GM12878 (cell line): ENCODE measurements around the gene FAM170B.

Experiments
- CBFB ChIP-seq: IDR thresholded peaks from 2 replicates; pipeline ENCODE4 v1.6.1; 2016; ENCODE audit warnings: antibody characterized with exemption, low read depth
- CTCF ChIP-seq, 3 experiments: IDR thresholded peaks in 2 of 3; conservative IDR thresholded peaks in 1 of 3; 2 replicates each; pipeline ENCODE4 v1.5.1; 2011; ENCODE audit warnings: low read depth in 3 of 3, low read length in 3 of 3, mild to moderate bottlenecking in 3 of 3, control low read depth in 2 of 3, moderate library complexity in 2 of 3, inconsistent platforms in 1 of 3, mixed read lengths in 1 of 3; ENCODE audit not compliant: control insufficient read depth in 2 of 3, insufficient read depth in 1 of 3; ENCODE audit errors: extremely low read depth in 1 of 3
- CUX1 ChIP-seq: IDR thresholded peaks from 2 replicates; pipeline ENCODE4 v1.6.1; 2012; ENCODE audit warnings: improper control_type of control experiment, low read depth, low read length; ENCODE audit not compliant: insufficient replicate concordance
- SIN3A ChIP-seq: IDR thresholded peaks from 2 replicates; pipeline ENCODE4 v1.6.1; 2012; ENCODE audit warnings: low read depth, low read length, improper control_type of control experiment
- SP1 ChIP-seq: IDR thresholded peaks from one replicate; pipeline ENCODE4 v1.6.1; 2011; ENCODE audit warnings: low read depth, low read length
- SUZ12 ChIP-seq: fragments of 200-600 bp; sonication (generic); IDR thresholded peaks from one replicate; pipeline ENCODE4 v1.6.1; 2018; ENCODE audit warnings: antibody characterized with exemption, mild to moderate bottlenecking; ENCODE audit not compliant: unreplicated experiment
- YY1 ChIP-seq: IDR thresholded peaks from 2 replicates; pipeline ENCODE4 v1.6.1; 2011; ENCODE audit warnings: low read depth, mild to moderate bottlenecking, low read length

- no peak for TF ChIP-seq CUX1
- TF ChIP-seq CTCF (IDR thresholded peaks at IDR 0.05 in 2 of 3, conservative IDR thresholded peaks at IDR 0.05 in 1 of 3; ENCODE audit: control insufficient read depth in 2 of 3, extremely low read depth in 1 of 3, insufficient read depth in 1 of 3, low read depth in 3 of 3, low read length in 3 of 3), result no peak
- no peak for TF ChIP-seq SIN3A
- TF ChIP-seq SUZ12, result no peak
- TF ChIP-seq SP1, result no peak
- TF ChIP-seq YY1, result no peak
- no peak for TF ChIP-seq CBFB
Observed at GRCh38 chr10:49160110-49160509, 26.3 kb upstream of the FAM170B start.
